C4-2B (cell line): ENCODE data around the gene SLC25A3.
"Not testable (repeated sequence)": the region's sequence is repeated elsewhere in the genome, so short reads cannot be mapped to it uniquely, and the experiment has no call there.

Source experiments
- CTCF ChIP-seq: fragments of 450-650 bp; conservative IDR thresholded peaks from 2 replicates; pipeline ENCODE4 v1.5.1; 2017; ENCODE audit warnings: mild to moderate bottlenecking
- ZFX ChIP-seq: fragments of 450-650 bp; IDR thresholded peaks from 2 replicates; pipeline ENCODE4 v1.6.1; 2017

GRCh38 chr12:98558097-98558496 lies 35.4 kb upstream of the SLC25A3 start:
- TF ChIP-seq CTCF, ZFX: not testable (repeated sequence)
